PC-3 (cell line): ENCODE data around the gene TRIM26. TPM values are rescaled to one million over a fixed set of nuclear protein-coding genes. Genes with fewer than 3 reads are reported as not detected.

Source experiments
- ATAC-seq: fragments of 200-7000 bp; cut with Tn5 transposase; 2 replicates; pipeline ENCODE4 v1.9.1; 2020; ENCODE audit warnings: mild to moderate bottlenecking, moderate library complexity
- BruUV-seq: library from RNA; stranded (reverse); fragments of 400-500 nt; replicated peaks from 2 replicates; lab custom pipeline; 2021; lab: Mats Ljungman, UMichigan
- CTCF ChIA-PET: fragments of 300-600 bp; sonication (Branson Sonifier 250); formaldehyde crosslinking; loops from one replicate; lab custom pipeline; 2022; ENCODE audit warnings: antibody characterized with exemption; lab: Charles Lee
- POLR2A ChIA-PET: fragments of 300-600 bp; sonication (Branson Sonifier 250); formaldehyde crosslinking; loops from one replicate; lab custom pipeline; 2022; ENCODE audit warnings: antibody characterized with exemption; ENCODE audit not compliant: unreplicated experiment; lab: Charles Lee
- DNase-seq: peaks from one replicate; pipeline ENCODE4 v3.0.0-alpha.2; 2015
- H2AFZ ChIP-seq: fragments of 300-600 bp; sonication (generic); 2 replicates; pipeline ENCODE4 v1.6.0; 2016; ENCODE audit warnings: antibody characterized with exemption, low read length
- H3F3A ChIP-seq: fragments of 300-600 bp; sonication (generic); one replicate; pipeline ENCODE4 v1.6.0; 2017; ENCODE audit warnings: antibody characterized with exemption, low read length, control low read depth, mild to moderate bottlenecking; ENCODE audit not compliant: unreplicated experiment
- H3K27ac ChIP-seq: fragments of 300-600 bp; sonication (generic); 2 replicates; pipeline ENCODE4 v1.5.1; 2016; ENCODE audit warnings: mild to moderate bottlenecking, low read length
- H3K27me3 ChIP-seq: fragments of 300-600 bp; sonication (generic); 2 replicates; pipeline ENCODE4 v1.6.1; 2016; ENCODE audit warnings: low read length, mixed read lengths
- H3K36me3 ChIP-seq: fragments of 300-600 bp; sonication (generic); 2 replicates; pipeline ENCODE4 v1.6.1; 2016; ENCODE audit warnings: low read depth, mixed run types, low read length, mixed read lengths
- H3K4me1 ChIP-seq: fragments of 300-600 bp; sonication (generic); 2 replicates; pipeline ENCODE4 v1.5.1; 2016; ENCODE audit warnings: low read length; ENCODE audit not compliant: insufficient read depth
- H3K4me2 ChIP-seq: fragments of 300-600 bp; sonication (generic); 2 replicates; pipeline ENCODE4 v1.6.0; 2016; ENCODE audit warnings: low read length
- H3K4me3 ChIP-seq: fragments of 300-600 bp; sonication (generic); 2 replicates; pipeline ENCODE4 v1.5.1; 2016; ENCODE audit warnings: mild to moderate bottlenecking, low read length, mixed read lengths
- H3K79me2 ChIP-seq: fragments of 300-600 bp; sonication (generic); 2 replicates; pipeline ENCODE4 v1.6.1; 2017; ENCODE audit warnings: low read length, mixed read lengths
- H3K9ac ChIP-seq: fragments of 300-600 bp; sonication (generic); 2 replicates; pipeline ENCODE4 v1.6.0; 2016; ENCODE audit warnings: mild to moderate bottlenecking, low read length
- H3K9me2 ChIP-seq: fragments of 300-600 bp; sonication (generic); replicated peaks from 2 replicates; pipeline ENCODE4 v1.6.1; 2016; ENCODE audit warnings: mixed run types, low read length, mixed read lengths
- H3K9me3 ChIP-seq: fragments of 300-600 bp; sonication (generic); 2 replicates; pipeline ENCODE4 v1.6.1; 2016; ENCODE audit warnings: low read length, mixed read lengths
- H4K20me1 ChIP-seq: fragments of 300-600 bp; sonication (generic); 2 replicates; pipeline ENCODE4 v1.6.1; 2016; ENCODE audit warnings: low read length, mixed read lengths
- CTCF ChIP-seq: fragments of 300-600 bp; sonication (generic); conservative IDR thresholded peaks from 2 replicates; pipeline ENCODE4 v1.5.1; 2017; ENCODE audit warnings: antibody characterized with exemption, low read depth, mild to moderate bottlenecking, low read length
- EZH2 ChIP-seq: fragments of 300-600 bp; sonication (generic); IDR thresholded peaks from one replicate; pipeline ENCODE4 v1.6.1; 2017; ENCODE audit warnings: antibody characterized with exemption, mild to moderate bottlenecking, low read length; ENCODE audit not compliant: unreplicated experiment
- EZH2phosphoT487 ChIP-seq: fragments of 300-600 bp; sonication (generic); IDR thresholded peaks from 2 replicates; pipeline ENCODE4 v1.6.1; 2018; ENCODE audit warnings: mild to moderate bottlenecking, antibody characterized with exemption, low read length, borderline replicate concordance
- intact Hi-C: fragments of 100-400 bp; cut with micrococcal nuclease; formaldehyde crosslinking; loops from 2 replicates; pipeline ENCODE4 v1.9.0; 2023
- total RNA-seq: library from RNA; depleted of rRNA; stranded (reverse); fragments of >200 nt; gene quantifications from 2 replicates; pipeline ENCODE4 v1.2.3, GENCODE V29; 2014

Gene TRIM26
- total RNA-seq, 1 experiment from 2014 or later = 48.1 TPM

- BruUV-seq = no TSS peak
- CTCF ChIA-PET = no interaction called here
Observed at GRCh38 chr6:30164714-30165113, 48.5 kb downstream of the TRIM26 start.

GRCh38 chr6:30163918-30164654 is 49.1 kb downstream of the TRIM26 start:
- Histone ChIP-seq H3K79me2 (no peaks in the 10 kb centered on the region), H3F3A (no peaks in the 10 kb centered on the region), H3K27me3 (no peaks in the 10 kb centered on the region; the same call in 1 of the 2 replicates), H3K9me2 (no peaks in the 10 kb centered on the region), H3K4me1 (no peaks in the 10 kb centered on the region), H4K20me1 (no peaks in the 10 kb centered on the region), H2AFZ (no peak overlapping the region), H3K36me3 (no peaks in the 10 kb centered on the region), H3K27ac (no peak overlapping the region), H3K9me3 (no peaks in the 10 kb centered on the region), H3K9ac (no peak overlapping the region), H3K4me3 (no peak overlapping the region), H3K4me2 (no peak overlapping the region)
- no peak for ATAC-seq
- ChIA-PET POLR2A (no interaction called here), CTCF (no interaction called here)
- BruUV-seq = no TSS peak
- DNase-seq = no peak
- intact Hi-C loops = no loop called here
- TF ChIP-seq CTCF (no peak), EZH2 (no peak), EZH2phosphoT487 (no peak)

More at GRCh38 chr6:30164714-30165113, 48.5 kb downstream of the TRIM26 start:
- Histone ChIP-seq H3K9me2 (no peaks in the 10 kb centered on the region), H4K20me1 (no peaks in the 10 kb centered on the region), H3K4me2 (no peak overlapping the region), H3K79me2 (no peaks in the 10 kb centered on the region), H3K4me1 (no peaks in the 10 kb centered on the region), H3F3A (no peaks in the 10 kb centered on the region), H3K27me3 (no peaks in the 10 kb centered on the region; the same call in 1 of the 2 replicates), H3K9me3 (no peaks in the 10 kb centered on the region), H3K27ac (no peak overlapping the region), H3K9ac (no peak overlapping the region), H3K4me3 (no peak overlapping the region), H2AFZ (no peak overlapping the region), H3K36me3 (no peaks in the 10 kb centered on the region)
- intact Hi-C loops = no loop called here
- POLR2A ChIA-PET = no interaction called here
- no peak for DNase-seq
- TF ChIP-seq EZH2 (no peak), CTCF (no peak)
- no peak for ATAC-seq

- no peaks in the 10 kb centered on the region for H3K36me3 ChIP-seq
- intact Hi-C loops = no loop called here
- no peaks in the 10 kb centered on the region for H3K9me2 ChIP-seq
- H3F3A ChIP-seq = no peaks in the 10 kb centered on the region
- no peaks in the 10 kb centered on the region for H3K9me3 ChIP-seq
- H3K4me2 ChIP-seq = no peak within 1 kb of the TSS
- H3K9ac ChIP-seq = no peak within 1 kb of the TSS
- H3K27ac ChIP-seq = no peak within 1 kb of the TSS
- H3K79me2 ChIP-seq = no peaks in the 10 kb centered on the region
- no peak for DNase-seq
- H3K4me1 ChIP-seq = no peaks in the 10 kb centered on the region
- ChIA-PET POLR2A (no interaction called here), CTCF (no interaction called here)
- H3K4me3 ChIP-seq = no peak within 1 kb of the TSS
- H3K27me3 ChIP-seq = no peaks in the 10 kb centered on the region; the same call in 1 of the 2 replicates
- H4K20me1 ChIP-seq = no peaks in the 10 kb centered on the region
- BruUV-seq = no TSS peak
- H2AFZ ChIP-seq = no peak within 1 kb of the TSS
- TF ChIP-seq CTCF (no peak), EZH2phosphoT487 (no peak), EZH2 (no peak)
- ATAC-seq = no peak
Observed at GRCh38 chr6:30163090-30163917, 49.9 kb downstream of the TRIM26 start, which contains the start of gene TRIM15. Gene TRIM15, plus strand, starts transcription at chr6:30163546. Its CDS starts 139 bp downstream, at chr6:30163685.
